ENCODE measurements around the gene FNBP1. TPM values are rescaled to one million over a fixed set of nuclear protein-coding genes. Genes with fewer than 3 reads are reported as not detected.

Gene FNBP1
- total and polyA plus RNA-seq, 8 donors: 5.3 to 18.5 (median 7.1) TPM

GRCh38 chr9:129838707-129839259, 204.2 kb downstream of the FNBP1 start:
- no peak for DNase-seq
- Histone ChIP-seq H3K36me3 (no peaks in the 10 kb centered on the region), H3K9me3 (no peaks in the 10 kb centered on the region), H3K4me1 (peaks cover 0 to 14% (median 4%) of the 10 kb centered on the region in 3 donors), H3K27ac (no peak overlapping the region), H3K27me3 (no peaks in the 10 kb centered on the region), H3K4me3 (no peak overlapping the region)
- TF ChIP-seq CTCF (IDR thresholded peaks at IDR 0.05): no peak
- no peak for ATAC-seq
- intact Hi-C loops (cut with DNase I): no loop called here
- 74 to 86% methylated on average over 12 of the region's 12 CpGs for WGBS, 2 donors
- FAIRE-seq: no peak

Small RNA genes lying within 50 kb of the gene (microRNA-seq; reads per million reads assigned to microRNA genes)
- 0 to 0.29 reads per million in 2 donors for gene MIR6855

Other genes starting within 250 kb of the FNBP1 start
- 10 to 100 TPM in 5 of 6 donors, 1 to 10 TPM in 1; 7.6 to 17.3 (median 12.0) TPM for gene TOR1B, start 240.0 kb downstream of the FNBP1 start, total RNA-seq
- gene TOR1B, start 240.0 kb downstream of the FNBP1 start, polyA plus RNA-seq: 10 to 100 TPM in 1 of 2 donors, 1 to 10 TPM in 1; 6.1 to 10.5 TPM
- gene TOR1A, start 219.1 kb downstream of the FNBP1 start, total RNA-seq: 10 to 100 TPM in 5 of 6 donors, 1 to 10 TPM in 1; 8.9 to 17.5 (median 12.2) TPM
- 10 to 100 TPM; 10.0 to 15.3 TPM for gene TOR1A, start 219.1 kb downstream of the FNBP1 start, polyA plus RNA-seq
- 10 to 100 TPM; 16.3 to 22.4 (median 17.2) TPM for gene C9orf78, start 207.9 kb downstream of the FNBP1 start, total RNA-seq
- gene C9orf78, start 207.9 kb downstream of the FNBP1 start, polyA plus RNA-seq: 10 to 100 TPM; 24.2 to 38.6 TPM
- gene USP20, start 207.7 kb downstream of the FNBP1 start, total RNA-seq: 10 to 100 TPM in 5 of 6 donors, 1 to 10 TPM in 1; 9.7 to 20.2 (median 13.1) TPM
- 10 to 100 TPM; 38.8 to 54.8 TPM for gene USP20, start 207.7 kb downstream of the FNBP1 start, polyA plus RNA-seq
- gene GPR107, start 10.7 kb upstream of the FNBP1 start, total RNA-seq: 10 to 100 TPM; 12.4 to 19.8 (median 17.2) TPM
- gene GPR107, start 10.7 kb upstream of the FNBP1 start, polyA plus RNA-seq: 1 to 10 TPM; 5.1 to 8.7 TPM
- 1 to 10 TPM; 3.0 to 8.6 (median 5.5) TPM for gene NCS1, start 129.2 kb upstream of the FNBP1 start, total RNA-seq
- 1 to 10 TPM; 4.7 to 4.8 TPM for gene NCS1, start 129.2 kb upstream of the FNBP1 start, polyA plus RNA-seq
- gene HMCN2, start 222.6 kb upstream of the FNBP1 start, total RNA-seq: 1 to 10 TPM in 1 of 6 donors, under 1 TPM in 5; 0.41 to 1.2 (median 0.61) TPM
- gene HMCN2, start 222.6 kb upstream of the FNBP1 start, polyA plus RNA-seq: 1 to 10 TPM; 2.7 to 5.3 TPM

Measured in pancreas (tissue), 10 donors.